Panc1 (cell line): ENCODE measurements around the gene ROBO1. TPM values are rescaled to one million over a fixed set of nuclear protein-coding genes. Genes with fewer than 3 reads are reported as not detected.

Experiments
- ATAC-seq: fragments of 200-7000 bp; cut with Tn5 transposase; 2 replicates; pipeline ENCODE4 v1.9.1; 2020; ENCODE audit warnings: mild to moderate bottlenecking, moderate library complexity
- BruUV-seq: library from RNA; stranded (reverse); fragments of 400-500 nt; replicated peaks from 2 replicates; lab custom pipeline; 2021; lab: Mats Ljungman, UMichigan
- CTCF ChIA-PET: fragments of 300-600 bp; sonication (Branson Sonifier 250); formaldehyde crosslinking; loops from one replicate; lab custom pipeline; 2022; ENCODE audit warnings: antibody characterized with exemption; lab: Charles Lee
- POLR2A ChIA-PET: fragments of 300-600 bp; sonication (Branson Sonifier 250); formaldehyde crosslinking; loops from one replicate; lab custom pipeline; 2022; ENCODE audit warnings: antibody characterized with exemption; lab: Charles Lee
- DNase-seq: peaks from one replicate; pipeline ENCODE4 v3.0.0-alpha.2; 2010; ENCODE audit warnings: low read depth, low spot score
- H3K27ac ChIP-seq: 2 replicates; pipeline ENCODE4 v1.5.1; 2011; ENCODE audit warnings: mild to moderate bottlenecking, low read length, inconsistent platforms
- H3K27me3 ChIP-seq: fragments of 200-500 bp; sonication (Bioruptor generic); 2 replicates; pipeline ENCODE4 v1.6.0; 2014; ENCODE audit warnings: low read length, inconsistent platforms; ENCODE audit not compliant: control insufficient read depth, insufficient read depth
- H3K36me3 ChIP-seq: fragments of 200-500 bp; sonication (Bioruptor generic); 2 replicates; pipeline ENCODE4 v1.5.1; 2014; ENCODE audit warnings: inconsistent platforms, mild to moderate bottlenecking, low read length, moderate library complexity; ENCODE audit not compliant: control insufficient read depth, insufficient read depth
- H3K4me1 ChIP-seq: 2 replicates; pipeline ENCODE4 v1.5.1; 2011; ENCODE audit warnings: inconsistent platforms, mild to moderate bottlenecking, low read length, moderate library complexity; ENCODE audit not compliant: control insufficient read depth, insufficient read depth
- H3K4me3 ChIP-seq, 2 experiments: 2 replicates each; pipeline ENCODE4 v1.5.1; 2011 to 2012; ENCODE audit warnings: low read depth in 2 of 2, low read length in 2 of 2, mild to moderate bottlenecking in 2 of 2, inconsistent platforms in 1 of 2, moderate library complexity in 1 of 2
- H3K9me3 ChIP-seq: fragments of 200-500 bp; sonication (Bioruptor generic); 2 replicates; pipeline ENCODE4 v1.5.1; 2014; ENCODE audit warnings: low read depth, mild to moderate bottlenecking, inconsistent platforms, low read length, moderate library complexity; ENCODE audit not compliant: control insufficient read depth, insufficient read depth
- POLR2AphosphoS5 ChIP-seq: IDR thresholded peaks from 2 replicates; pipeline ENCODE4 v1.6.1; 2012; ENCODE audit warnings: mild to moderate bottlenecking, low read depth, low read length, moderate library complexity
- SIN3A ChIP-seq: IDR thresholded peaks from 2 replicates; pipeline ENCODE4 v1.6.1; 2012; ENCODE audit warnings: low read depth, mild to moderate bottlenecking, low read length, moderate library complexity, borderline replicate concordance; ENCODE audit not compliant: insufficient read depth
- TCF7L2 ChIP-seq: IDR thresholded peaks from 2 replicates; pipeline ENCODE4 v1.6.1; 2011; ENCODE audit warnings: mild to moderate bottlenecking, low read depth, low read length, inconsistent platforms
- in situ Hi-C: cut with HindIII; loops from 2 replicates; pipeline ENCODE4 v1.10.0; 2016; ENCODE audit warnings: low sequenced_read_pairs, low pct_unique_long_range_greater_than_20kb
- intact Hi-C: fragments of 100-400 bp; cut with micrococcal nuclease; formaldehyde crosslinking; loops from one replicate; pipeline ENCODE4 v1.10.0; 2022; ENCODE audit not compliant: unreplicated experiment
- total RNA-seq: library from RNA; stranded (reverse); gene quantifications from one replicate; pipeline ENCODE4 v1.2.1, GENCODE V29; 2021; ENCODE audit not compliant: unreplicated experiment
- TF ChIP-seq, protein P1 (sequence below): fragments of 450-650 bp; IDR thresholded peaks from 2 replicates; pipeline ENCODE4 v1.5.1; 2017; ENCODE audit warnings: mild to moderate bottlenecking
- TF ChIP-seq, protein P2 (sequence below), 2 experiments: IDR thresholded peaks; 2 replicates each; pipeline ENCODE4 v1.6.1; 2011 to 2012; ENCODE audit warnings: low read depth in 2 of 2, control low read depth in 1 of 2, low read length in 1 of 2, mild to moderate bottlenecking in 1 of 2, moderate library complexity in 1 of 2; ENCODE audit not compliant: insufficient read depth in 1 of 2

The ROBO1 gene
- total RNA-seq, 1 experiment from 2014 or later = 61.6 TPM

DNA sequence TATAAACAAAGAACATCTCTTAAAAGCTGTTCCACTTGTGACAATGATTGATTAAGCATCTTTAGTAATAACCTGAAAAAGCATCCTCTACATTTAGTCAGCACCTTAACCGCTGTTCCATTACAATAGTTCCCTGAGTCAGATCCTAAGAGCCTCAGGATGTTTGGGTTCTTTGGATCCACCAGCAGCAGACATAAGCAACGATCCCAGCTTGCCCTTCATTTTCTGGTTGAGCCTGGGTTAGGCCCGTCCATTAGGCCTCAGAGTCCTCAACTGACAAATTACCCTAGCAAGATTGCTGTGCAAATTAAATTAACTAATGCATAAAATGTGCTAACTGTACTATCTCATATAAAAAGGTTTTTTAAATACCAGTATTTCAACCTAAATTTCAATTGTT lies 42.3 kb upstream of the ROBO1 start:
- Histone ChIP-seq H3K4me1 (no peaks in the 10 kb centered on the region), H3K9me3 (no peaks in the 10 kb centered on the region), H3K27me3 (no peaks in the 10 kb centered on the region), H3K36me3 (no peaks in the 10 kb centered on the region), H3K27ac (no peak overlapping the region), H3K4me3 (no peak overlapping the region)
- intact Hi-C loops = no loop called here
- ChIA-PET CTCF (no interaction called here), POLR2A (no interaction called here)
- in situ Hi-C loops = no loop called here
- ATAC-seq (no peak), DNase-seq (no peak)
- TF ChIP-seq, protein P1, sequence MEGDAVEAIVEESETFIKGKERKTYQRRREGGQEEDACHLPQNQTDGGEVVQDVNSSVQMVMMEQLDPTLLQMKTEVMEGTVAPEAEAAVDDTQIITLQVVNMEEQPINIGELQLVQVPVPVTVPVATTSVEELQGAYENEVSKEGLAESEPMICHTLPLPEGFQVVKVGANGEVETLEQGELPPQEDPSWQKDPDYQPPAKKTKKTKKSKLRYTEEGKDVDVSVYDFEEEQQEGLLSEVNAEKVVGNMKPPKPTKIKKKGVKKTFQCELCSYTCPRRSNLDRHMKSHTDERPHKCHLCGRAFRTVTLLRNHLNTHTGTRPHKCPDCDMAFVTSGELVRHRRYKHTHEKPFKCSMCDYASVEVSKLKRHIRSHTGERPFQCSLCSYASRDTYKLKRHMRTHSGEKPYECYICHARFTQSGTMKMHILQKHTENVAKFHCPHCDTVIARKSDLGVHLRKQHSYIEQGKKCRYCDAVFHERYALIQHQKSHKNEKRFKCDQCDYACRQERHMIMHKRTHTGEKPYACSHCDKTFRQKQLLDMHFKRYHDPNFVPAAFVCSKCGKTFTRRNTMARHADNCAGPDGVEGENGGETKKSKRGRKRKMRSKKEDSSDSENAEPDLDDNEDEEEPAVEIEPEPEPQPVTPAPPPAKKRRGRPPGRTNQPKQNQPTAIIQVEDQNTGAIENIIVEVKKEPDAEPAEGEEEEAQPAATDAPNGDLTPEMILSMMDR = no peak
- no peak for TF ChIP-seq TCF7L2
- TF ChIP-seq POLR2AphosphoS5 = no peak
- TF ChIP-seq, protein P2, sequence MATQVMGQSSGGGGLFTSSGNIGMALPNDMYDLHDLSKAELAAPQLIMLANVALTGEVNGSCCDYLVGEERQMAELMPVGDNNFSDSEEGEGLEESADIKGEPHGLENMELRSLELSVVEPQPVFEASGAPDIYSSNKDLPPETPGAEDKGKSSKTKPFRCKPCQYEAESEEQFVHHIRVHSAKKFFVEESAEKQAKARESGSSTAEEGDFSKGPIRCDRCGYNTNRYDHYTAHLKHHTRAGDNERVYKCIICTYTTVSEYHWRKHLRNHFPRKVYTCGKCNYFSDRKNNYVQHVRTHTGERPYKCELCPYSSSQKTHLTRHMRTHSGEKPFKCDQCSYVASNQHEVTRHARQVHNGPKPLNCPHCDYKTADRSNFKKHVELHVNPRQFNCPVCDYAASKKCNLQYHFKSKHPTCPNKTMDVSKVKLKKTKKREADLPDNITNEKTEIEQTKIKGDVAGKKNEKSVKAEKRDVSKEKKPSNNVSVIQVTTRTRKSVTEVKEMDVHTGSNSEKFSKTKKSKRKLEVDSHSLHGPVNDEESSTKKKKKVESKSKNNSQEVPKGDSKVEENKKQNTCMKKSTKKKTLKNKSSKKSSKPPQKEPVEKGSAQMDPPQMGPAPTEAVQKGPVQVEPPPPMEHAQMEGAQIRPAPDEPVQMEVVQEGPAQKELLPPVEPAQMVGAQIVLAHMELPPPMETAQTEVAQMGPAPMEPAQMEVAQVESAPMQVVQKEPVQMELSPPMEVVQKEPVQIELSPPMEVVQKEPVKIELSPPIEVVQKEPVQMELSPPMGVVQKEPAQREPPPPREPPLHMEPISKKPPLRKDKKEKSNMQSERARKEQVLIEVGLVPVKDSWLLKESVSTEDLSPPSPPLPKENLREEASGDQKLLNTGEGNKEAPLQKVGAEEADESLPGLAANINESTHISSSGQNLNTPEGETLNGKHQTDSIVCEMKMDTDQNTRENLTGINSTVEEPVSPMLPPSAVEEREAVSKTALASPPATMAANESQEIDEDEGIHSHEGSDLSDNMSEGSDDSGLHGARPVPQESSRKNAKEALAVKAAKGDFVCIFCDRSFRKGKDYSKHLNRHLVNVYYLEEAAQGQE (IDR thresholded peaks at IDR 0.05; ENCODE audit: insufficient read depth in 1 of 2, low read depth in 2 of 2, low read length in 1 of 2) = no peak
- no peak for TF ChIP-seq SIN3A
- BruUV-seq = no TSS peak

DNA sequence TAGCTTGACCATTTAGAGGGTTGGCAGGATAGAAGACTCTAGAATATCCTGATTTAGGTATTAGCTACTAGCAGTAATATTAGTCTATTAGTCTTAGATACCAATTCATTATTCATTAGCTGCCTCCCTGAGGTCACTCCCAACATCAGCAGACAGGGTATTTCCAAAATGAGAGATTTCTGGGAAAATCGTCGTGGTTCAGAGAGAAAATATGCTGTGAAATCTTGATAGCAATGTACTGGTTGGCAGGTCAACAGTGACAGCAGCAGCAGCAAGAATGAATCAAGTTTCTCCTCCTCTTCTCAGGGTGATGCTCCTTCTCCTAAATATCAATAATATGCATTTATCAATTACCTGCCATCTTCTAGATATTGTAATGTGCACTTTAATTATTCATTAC lies 41.3 kb upstream of the ROBO1 start:
- intact Hi-C loops (no loop called here), in situ Hi-C loops (no loop called here)
- no TSS peak for BruUV-seq
- no peak overlapping the region for H3K27ac ChIP-seq
- no peak for DNase-seq
- no peaks in the 10 kb centered on the region for H3K9me3 ChIP-seq
- TF ChIP-seq, protein P2 (IDR thresholded peaks at IDR 0.05; ENCODE audit: insufficient read depth in 1 of 2, low read depth in 2 of 2, low read length in 1 of 2) = no peak
- TF ChIP-seq, protein P1 = no peak
- TF ChIP-seq SIN3A (no peak), TCF7L2 (no peak)
- no peaks in the 10 kb centered on the region for H3K36me3 ChIP-seq
- no peak overlapping the region for H3K4me3 ChIP-seq
- H3K27me3 ChIP-seq = no peaks in the 10 kb centered on the region
- ChIA-PET POLR2A (no interaction called here), CTCF (no interaction called here)
- ATAC-seq = no peak
- H3K4me1 ChIP-seq = no peaks in the 10 kb centered on the region
